ENCODE data around the gene TRUB1.

- no peak for TF ChIP-seq EZH2phosphoT487 (IDR thresholded peaks at IDR 0.05; ENCODE audit: borderline replicate concordance, low read depth, low read length)
- TF ChIP-seq CTCF (conservative IDR thresholded peaks at IDR 0.05; ENCODE audit: low read length): no peak
These were observed 67.8 kb downstream of the TRUB1 start for GRCh38 chr10:115005771-115006170.

Data from OCI-LY7 (cell line).